COR-L47 (cell line): Measurements from ENCODE around the gene FAM131B.
"Not testable (repeated sequence)": the region's sequence is repeated elsewhere in the genome, so short reads cannot be mapped to it uniquely, and the experiment has no call there.

ENCODE experiments used
- DNase-seq: peaks from one replicate; lab custom pipeline; 2025; lab: John Stamatoyannopoulos, UW

FAM131B gene

GRCh38 chr7:143362131-143363015, at the start of gene FAM131B:
Gene FAM131B (minus strand): TSS chr7:143362713. CDS start chr7:143362603, 110 bp downstream.
- DNase-seq, result peak; percentile 13

DNA sequence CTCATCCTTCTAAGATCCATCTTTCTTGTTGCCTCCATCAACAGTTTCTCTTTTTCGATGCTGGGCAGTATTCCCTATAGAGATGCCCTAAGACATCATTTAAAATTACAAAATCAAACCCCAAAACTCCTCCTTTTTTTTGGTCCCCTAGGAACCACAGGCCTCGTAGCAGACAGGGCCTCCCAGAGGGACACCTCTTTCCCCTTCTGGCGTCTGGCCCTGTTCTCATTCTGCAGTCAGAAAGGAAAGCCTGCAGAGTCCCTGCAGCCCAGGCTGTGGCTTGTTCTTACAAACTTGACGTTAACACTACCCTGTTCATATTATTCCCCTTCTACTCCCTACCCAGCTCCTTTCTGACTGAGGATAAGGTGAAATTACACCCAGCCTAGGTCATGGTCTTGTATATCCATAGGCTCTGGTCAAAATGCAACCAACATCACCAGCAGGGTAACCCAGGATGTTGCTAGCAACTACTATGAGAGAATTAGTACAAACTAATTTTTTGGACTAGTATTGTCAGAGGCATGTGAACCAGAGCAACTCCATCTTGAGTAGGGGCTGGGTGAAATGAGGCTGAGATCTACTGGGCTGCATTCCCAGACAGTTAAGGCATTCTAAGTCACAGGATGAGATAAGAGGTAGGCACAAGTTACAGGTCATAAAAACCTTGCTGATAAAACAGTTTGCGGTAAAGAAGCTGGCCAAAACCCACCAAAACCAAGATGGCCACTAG, 49.6 kb upstream of the FAM131B start:
- no peak for DNase-seq

- DNase-seq, result no peak
Measured at GRCh38 chr7:143410521-143411004, 48.0 kb upstream of the FAM131B start.

- no peak for DNase-seq
Measured at GRCh38 chr7:143408686-143409561, 46.4 kb upstream of the FAM131B start, which contains the start of gene EPHA1. Gene EPHA1 (minus strand): TSS chr7:143408856. CDS start chr7:143408805, 51 bp downstream.

DNA sequence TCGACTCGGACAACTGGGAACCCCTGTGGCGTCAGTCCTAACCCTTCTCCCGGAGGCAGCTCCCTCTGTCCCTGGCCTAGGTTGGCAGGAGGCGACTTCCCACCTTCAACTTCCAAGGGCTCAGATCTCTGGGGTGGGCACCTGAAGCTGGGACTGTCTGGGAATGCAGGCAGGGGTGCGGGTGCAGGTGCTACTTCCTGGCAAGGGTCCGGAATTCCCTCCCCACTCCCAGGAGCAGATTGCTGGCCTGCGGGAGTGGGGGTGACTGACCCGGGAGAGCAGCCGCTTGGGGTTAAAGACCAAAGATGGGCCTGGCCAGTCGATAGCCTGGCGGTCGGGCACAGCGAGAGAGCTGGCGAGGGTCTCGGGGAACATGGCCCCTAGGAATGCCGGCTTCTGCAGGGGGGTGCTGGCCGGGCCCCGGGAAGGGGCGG, 45.8 kb upstream of the FAM131B start:
- DNase-seq, result no peak

- DNase-seq, result no peak
Measured at GRCh38 chr7:143407287-143408251, 45.1 kb upstream of the FAM131B start.

DNA sequence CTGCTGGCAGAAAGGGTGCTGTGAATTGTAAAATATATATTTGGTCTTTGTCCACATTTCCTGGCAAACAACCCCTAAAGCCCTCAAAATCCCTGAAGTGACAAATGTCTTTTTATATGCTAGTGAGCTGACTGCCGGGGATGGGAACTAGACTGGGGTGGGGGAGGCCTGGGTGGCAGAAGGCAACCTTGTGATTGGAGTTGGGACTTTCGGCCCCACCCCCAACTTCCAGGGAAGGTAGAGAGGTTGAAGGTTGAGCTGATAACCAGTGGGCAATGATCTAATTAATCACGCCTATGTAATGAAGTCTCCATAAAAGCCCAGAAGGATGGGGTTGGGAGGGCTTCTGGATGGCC, 43.5 kb upstream of the FAM131B start:
- no peak for DNase-seq

DNA sequence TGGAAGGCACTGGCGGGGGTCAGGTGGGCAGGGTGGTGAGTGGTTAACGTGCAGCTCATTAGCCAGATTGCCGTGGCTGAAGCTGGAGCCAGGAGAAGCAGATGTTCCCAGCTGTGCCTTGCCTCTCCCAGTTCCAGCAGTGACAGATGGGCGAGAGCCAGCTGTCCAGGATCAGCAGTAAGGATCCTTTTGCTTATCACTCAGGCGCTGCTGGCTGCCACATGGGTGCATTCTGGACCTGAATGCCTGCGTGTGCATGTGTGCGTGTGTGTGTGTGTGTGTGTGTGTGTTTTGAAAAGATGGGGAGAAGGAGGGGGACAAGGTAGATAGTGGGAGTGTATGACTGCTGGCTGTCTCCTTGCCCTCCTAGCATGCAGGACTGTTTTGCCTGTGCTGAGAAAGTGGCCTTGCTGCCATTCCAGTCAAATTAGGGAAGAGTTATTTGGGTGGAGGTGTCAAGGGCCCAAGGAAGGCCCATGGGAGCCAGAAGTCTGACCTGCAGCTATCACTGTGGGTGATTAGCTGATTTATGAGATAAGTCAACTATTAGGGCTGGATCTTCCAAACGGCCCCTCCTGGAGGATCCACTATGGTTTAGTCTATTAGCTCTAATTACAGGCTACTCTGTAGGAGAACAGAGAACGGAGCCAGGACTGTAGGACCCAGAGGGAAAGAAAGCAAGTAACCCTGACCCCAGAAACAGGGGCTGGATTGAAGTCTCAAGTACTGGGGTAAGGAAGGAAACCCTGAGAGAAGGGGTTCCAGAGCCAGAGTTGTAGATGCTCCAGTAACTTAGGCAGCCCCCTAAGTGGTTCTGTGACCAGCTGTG, 42.9 kb upstream of the FAM131B start:
- no peak for DNase-seq

- DNase-seq, result not testable (repeated sequence)
Measured at GRCh38 chr7:143402233-143402632, 39.7 kb upstream of the FAM131B start.

- DNase-seq, result no peak
Measured at GRCh38 chr7:143401265-143401664, 38.8 kb upstream of the FAM131B start.

DNA sequence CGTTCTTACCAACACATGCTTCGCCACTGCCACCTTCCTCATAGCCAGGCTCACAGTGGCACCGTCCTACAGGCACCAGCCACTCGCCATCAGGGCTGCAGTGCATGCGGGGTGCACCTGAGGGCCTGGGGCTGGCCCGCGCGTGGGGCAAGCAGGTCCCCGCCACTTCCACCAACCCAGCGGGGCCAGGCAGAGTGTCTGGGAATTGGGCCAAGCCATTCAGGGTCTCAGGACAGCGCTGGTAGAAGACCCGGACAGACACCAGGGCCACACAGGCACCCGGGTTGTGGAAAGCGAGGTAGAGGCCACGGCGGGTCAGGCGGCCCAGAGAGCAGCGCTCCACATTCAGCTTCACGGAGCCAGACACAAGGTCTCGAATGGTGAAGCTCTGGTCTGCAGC, 37.1 kb upstream of the FAM131B start:
- DNase-seq, result no peak

DNA sequence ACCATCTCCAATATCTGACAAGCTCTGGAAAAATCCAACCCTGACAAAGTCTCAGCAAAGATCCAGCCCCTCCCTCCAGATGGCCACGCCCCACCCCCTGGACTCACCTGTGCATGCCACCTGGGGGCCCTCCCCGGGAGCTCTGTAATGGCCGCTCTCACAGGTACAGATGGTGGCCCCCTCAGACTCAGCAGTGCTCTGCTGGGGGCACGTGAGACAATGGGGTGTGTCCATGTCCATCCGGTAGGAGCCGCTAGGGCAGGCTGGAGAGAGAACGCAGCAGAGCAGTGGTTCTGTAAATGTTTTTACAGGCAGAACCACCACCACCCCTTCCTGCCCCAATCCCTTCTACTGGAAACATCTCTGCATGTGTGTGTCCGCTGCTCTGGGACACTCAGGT, 36.6 kb upstream of the FAM131B start:
- DNase-seq, result no peak

- no peak for DNase-seq
Measured at GRCh38 chr7:143398616-143399015, 36.1 kb upstream of the FAM131B start.

- DNase-seq, result no peak
Measured at GRCh38 chr7:143397710-143398530, 35.4 kb upstream of the FAM131B start.

- no peak for DNase-seq
Measured at GRCh38 chr7:143396625-143397556, 34.4 kb upstream of the FAM131B start.

DNA sequence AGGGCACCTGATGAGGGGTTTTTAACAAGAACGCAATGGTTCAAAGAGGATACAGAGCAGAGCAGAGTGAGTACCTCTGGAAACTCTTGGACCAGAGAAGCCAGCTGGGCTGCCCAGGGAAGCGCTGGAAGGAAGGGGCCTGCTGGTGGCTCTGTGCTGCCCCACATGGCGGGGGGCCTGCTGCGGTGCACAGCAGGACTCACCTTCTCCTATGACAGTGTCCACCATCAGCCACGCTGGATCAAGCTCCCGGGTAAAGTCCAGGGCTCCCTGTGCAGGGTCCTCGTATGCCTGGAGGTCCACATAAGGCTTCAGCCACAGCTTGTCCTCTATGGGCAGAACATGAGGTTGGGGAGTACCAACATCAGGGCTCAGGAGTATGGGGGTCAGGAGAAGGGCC, 33.7 kb upstream of the FAM131B start:
- DNase-seq, result no peak

DNA sequence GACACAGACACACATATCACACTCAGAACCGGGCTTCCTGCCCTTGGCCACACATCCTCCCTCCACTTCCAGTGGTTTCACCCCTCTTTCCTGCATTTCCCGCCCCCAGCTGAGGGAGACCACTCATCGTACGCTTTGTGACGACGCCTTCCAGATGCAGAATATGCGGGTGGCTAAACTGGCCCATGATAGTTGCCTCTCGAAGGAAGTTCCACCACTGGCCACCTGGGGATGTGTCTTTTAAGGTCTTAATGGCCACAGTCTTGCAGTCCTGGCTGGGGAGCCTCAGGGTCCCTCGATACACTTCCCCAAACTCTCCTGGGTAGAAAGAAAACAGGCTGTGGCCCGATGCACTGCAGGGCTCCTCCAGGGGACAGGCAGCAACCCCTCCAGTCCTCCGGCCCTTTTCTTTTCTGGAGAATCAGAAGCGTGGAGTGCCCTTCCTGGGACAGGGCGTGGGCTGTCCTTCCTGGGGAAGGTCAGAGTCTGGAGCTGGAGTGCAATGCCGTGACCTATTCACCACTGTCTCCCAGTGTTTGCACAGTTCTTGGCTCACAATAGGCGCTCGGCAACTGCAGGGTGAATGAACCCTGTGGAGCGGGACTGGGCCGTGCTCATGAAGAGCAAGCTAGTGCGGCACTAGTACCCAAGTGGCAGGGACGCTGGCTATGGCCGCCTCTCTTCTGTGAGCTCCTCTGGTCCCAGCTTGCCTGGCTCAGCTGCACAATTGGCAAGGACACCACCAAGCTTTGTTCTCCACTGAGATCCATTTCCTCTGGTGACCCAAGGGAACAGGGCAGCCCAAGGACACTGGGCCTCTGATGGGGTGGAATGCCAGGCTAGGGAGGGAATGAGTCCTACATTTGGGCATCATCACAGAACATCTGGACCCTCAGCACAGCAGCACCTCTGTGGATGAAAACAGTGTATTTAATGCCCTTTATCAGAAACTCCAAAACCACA, 33.0 kb upstream of the FAM131B start:
- DNase-seq, result no peak
